Measurements from ENCODE around the gene KRT14.
"Not testable (repeated sequence)": the region's sequence is repeated elsewhere in the genome, so short reads cannot be mapped to it uniquely, and the experiment has no call there.

The KRT14 gene

GRCh38 chr17:41624208-41625101 is 37.8 kb upstream of the KRT14 start, which contains the start of gene KRT17:
KRT17 (minus strand) TSS chr17:41624575; CDS start chr17:41624509, 66 bp downstream.
- H3K27me3 ChIP-seq (ENCODE audit: insufficient read depth, low read length, poor library complexity): no peaks in the 10 kb centered on the region
- no peaks in the 10 kb centered on the region for H3K9me3 ChIP-seq (ENCODE audit: insufficient read depth, low read length, severe bottlenecking)
- no peak within 1 kb of the TSS for H2AFZ ChIP-seq (ENCODE audit: low read depth, low read length)
- no peak within 1 kb of the TSS for H3K4me3 ChIP-seq (ENCODE audit: low read depth in 1 of 2, low read length in 2 of 2)
- no peaks in the 10 kb centered on the region for H3K36me3 ChIP-seq (ENCODE audit: insufficient read depth, low read length)
- no peak within 1 kb of the TSS for H3K4me2 ChIP-seq (ENCODE audit: insufficient read depth, low read length)
- no peak within 1 kb of the TSS for H3K9ac ChIP-seq (ENCODE audit: low read depth, low read length)
- no peak within 1 kb of the TSS for H3K27ac ChIP-seq (ENCODE audit: low read length)
- no peaks in the 10 kb centered on the region for H3K79me2 ChIP-seq (ENCODE audit: insufficient read depth, low read length)
- no peak for ATAC-seq (ENCODE audit: insufficient read depth, low read depth)
- DNase-seq: no peak
- H3K4me1 ChIP-seq (ENCODE audit: insufficient read depth, low read length): no peaks in the 10 kb centered on the region
- no peak for TF ChIP-seq CTCF (IDR thresholded peaks at IDR 0.05; ENCODE audit: borderline replicate concordance, extremely low read depth, low read length, poor library complexity, severe bottlenecking)
- no peak for TF ChIP-seq EZH2 (IDR thresholded peaks at IDR 0.05; ENCODE audit: borderline replicate concordance, low read depth, low read length, severe bottlenecking)
- H4K20me1 ChIP-seq (ENCODE audit: insufficient read depth, low read length): no peaks in the 10 kb centered on the region

- H3K4me1 ChIP-seq (ENCODE audit: insufficient read depth, low read length); DNase-seq; H4K20me1 ChIP-seq (ENCODE audit: insufficient read depth, low read length); H3K79me2 ChIP-seq (ENCODE audit: insufficient read depth, low read length); H3K27ac ChIP-seq (ENCODE audit: low read length); H3K4me2 ChIP-seq (ENCODE audit: insufficient read depth, low read length); H3K9ac ChIP-seq (ENCODE audit: low read depth, low read length); H3K27me3 ChIP-seq (ENCODE audit: insufficient read depth, low read length, poor library complexity); H3K9me3 ChIP-seq (ENCODE audit: insufficient read depth, low read length, severe bottlenecking); H3K36me3 ChIP-seq (ENCODE audit: insufficient read depth, low read length); H3K4me3 ChIP-seq (ENCODE audit: low read depth in 1 of 2, low read length in 2 of 2); H2AFZ ChIP-seq (ENCODE audit: low read depth, low read length); ATAC-seq (ENCODE audit: insufficient read depth, low read depth): not testable (repeated sequence)
Observed at GRCh38 chr17:41623184-41623861, 36.6 kb upstream of the KRT14 start.

GRCh38 chr17:41622340-41623183 is 35.9 kb upstream of the KRT14 start:
- H3K4me3 ChIP-seq (ENCODE audit: low read depth in 1 of 2, low read length in 2 of 2); H3K9me3 ChIP-seq (ENCODE audit: insufficient read depth, low read length, severe bottlenecking); H3K36me3 ChIP-seq (ENCODE audit: insufficient read depth, low read length); H3K9ac ChIP-seq (ENCODE audit: low read depth, low read length); DNase-seq; H2AFZ ChIP-seq (ENCODE audit: low read depth, low read length); H3K4me1 ChIP-seq (ENCODE audit: insufficient read depth, low read length); H3K79me2 ChIP-seq (ENCODE audit: insufficient read depth, low read length); H3K27me3 ChIP-seq (ENCODE audit: insufficient read depth, low read length, poor library complexity); H3K4me2 ChIP-seq (ENCODE audit: insufficient read depth, low read length); ATAC-seq (ENCODE audit: insufficient read depth, low read depth); H4K20me1 ChIP-seq (ENCODE audit: insufficient read depth, low read length); H3K27ac ChIP-seq (ENCODE audit: low read length): not testable (repeated sequence)

- H4K20me1 ChIP-seq (ENCODE audit: insufficient read depth, low read length): no peaks in the 10 kb centered on the region
- no peaks in the 10 kb centered on the region for H3K4me1 ChIP-seq (ENCODE audit: insufficient read depth, low read length)
- H3K9ac ChIP-seq (ENCODE audit: low read depth, low read length): no peak overlapping the region
- no peaks in the 10 kb centered on the region for H3K27me3 ChIP-seq (ENCODE audit: insufficient read depth, low read length, poor library complexity)
- no peak for DNase-seq
- no peak overlapping the region for H3K4me3 ChIP-seq (ENCODE audit: low read depth in 1 of 2, low read length in 2 of 2)
- ATAC-seq (ENCODE audit: insufficient read depth, low read depth): no peak
- H3K27ac ChIP-seq (ENCODE audit: low read length): no peak overlapping the region
- no peak for TF ChIP-seq CTCF (IDR thresholded peaks at IDR 0.05; ENCODE audit: borderline replicate concordance, extremely low read depth, low read length, poor library complexity, severe bottlenecking)
- no peak for TF ChIP-seq EZH2 (IDR thresholded peaks at IDR 0.05; ENCODE audit: borderline replicate concordance, low read depth, low read length, severe bottlenecking)
- no peaks in the 10 kb centered on the region for H3K79me2 ChIP-seq (ENCODE audit: insufficient read depth, low read length)
- H2AFZ ChIP-seq (ENCODE audit: low read depth, low read length): no peak overlapping the region
- no peaks in the 10 kb centered on the region for H3K36me3 ChIP-seq (ENCODE audit: insufficient read depth, low read length)
- no peaks in the 10 kb centered on the region for H3K9me3 ChIP-seq (ENCODE audit: insufficient read depth, low read length, severe bottlenecking)
- no peak overlapping the region for H3K4me2 ChIP-seq (ENCODE audit: insufficient read depth, low read length)
Observed at GRCh38 chr17:41621916-41622315, 35.2 kb upstream of the KRT14 start.

- H3K79me2 ChIP-seq (ENCODE audit: insufficient read depth, low read length); H3K4me2 ChIP-seq (ENCODE audit: insufficient read depth, low read length); H3K4me1 ChIP-seq (ENCODE audit: insufficient read depth, low read length); H3K27me3 ChIP-seq (ENCODE audit: insufficient read depth, low read length, poor library complexity); H3K9me3 ChIP-seq (ENCODE audit: insufficient read depth, low read length, severe bottlenecking); H3K27ac ChIP-seq (ENCODE audit: low read length); H2AFZ ChIP-seq (ENCODE audit: low read depth, low read length); DNase-seq; H3K36me3 ChIP-seq (ENCODE audit: insufficient read depth, low read length); H3K4me3 ChIP-seq (ENCODE audit: low read depth in 1 of 2, low read length in 2 of 2); H4K20me1 ChIP-seq (ENCODE audit: insufficient read depth, low read length); H3K9ac ChIP-seq (ENCODE audit: low read depth, low read length); ATAC-seq (ENCODE audit: insufficient read depth, low read depth): not testable (repeated sequence)
Observed at GRCh38 chr17:41621435-41621817, 34.7 kb upstream of the KRT14 start.
